ENCODE results near the gene TOMM6.

The TOMM6 gene

GRCh38 chr6:41787219-41787917, at the start of gene TOMM6:
Gene TOMM6, plus strand, starts transcription at chr6:41787694. Its CDS starts 4 bp downstream, at chr6:41787698.
- DNase-seq (ENCODE audit: low read depth, low spot score), result peak; percentile 91

DNA sequence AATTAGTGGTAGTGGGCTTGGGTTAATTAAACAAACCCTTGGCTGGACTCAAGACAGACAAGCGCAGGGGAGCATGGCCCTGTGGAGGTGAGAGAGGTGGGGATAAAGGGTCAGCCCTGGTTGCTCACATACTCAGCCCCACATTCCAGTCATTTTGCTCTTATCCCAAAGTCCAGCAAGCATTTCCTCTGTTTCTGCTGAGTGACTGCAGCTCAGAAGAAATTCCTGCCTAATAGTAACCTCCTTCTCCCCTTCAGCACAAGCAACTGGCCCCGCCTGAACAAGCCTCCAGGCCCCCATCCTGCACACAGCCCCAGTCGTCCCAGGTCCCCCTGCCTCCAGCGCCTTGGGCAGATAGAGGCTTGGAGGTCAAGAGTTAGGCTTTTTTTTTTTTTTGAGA, 48.5 kb upstream of the TOMM6 start:
- DNase-seq (ENCODE audit: low read depth, low spot score), result no peak

- DNase-seq (ENCODE audit: low read depth, low spot score), result no peak
These were observed 46.9 kb upstream of the TOMM6 start for GRCh38 chr6:41740366-41741162.

DNA sequence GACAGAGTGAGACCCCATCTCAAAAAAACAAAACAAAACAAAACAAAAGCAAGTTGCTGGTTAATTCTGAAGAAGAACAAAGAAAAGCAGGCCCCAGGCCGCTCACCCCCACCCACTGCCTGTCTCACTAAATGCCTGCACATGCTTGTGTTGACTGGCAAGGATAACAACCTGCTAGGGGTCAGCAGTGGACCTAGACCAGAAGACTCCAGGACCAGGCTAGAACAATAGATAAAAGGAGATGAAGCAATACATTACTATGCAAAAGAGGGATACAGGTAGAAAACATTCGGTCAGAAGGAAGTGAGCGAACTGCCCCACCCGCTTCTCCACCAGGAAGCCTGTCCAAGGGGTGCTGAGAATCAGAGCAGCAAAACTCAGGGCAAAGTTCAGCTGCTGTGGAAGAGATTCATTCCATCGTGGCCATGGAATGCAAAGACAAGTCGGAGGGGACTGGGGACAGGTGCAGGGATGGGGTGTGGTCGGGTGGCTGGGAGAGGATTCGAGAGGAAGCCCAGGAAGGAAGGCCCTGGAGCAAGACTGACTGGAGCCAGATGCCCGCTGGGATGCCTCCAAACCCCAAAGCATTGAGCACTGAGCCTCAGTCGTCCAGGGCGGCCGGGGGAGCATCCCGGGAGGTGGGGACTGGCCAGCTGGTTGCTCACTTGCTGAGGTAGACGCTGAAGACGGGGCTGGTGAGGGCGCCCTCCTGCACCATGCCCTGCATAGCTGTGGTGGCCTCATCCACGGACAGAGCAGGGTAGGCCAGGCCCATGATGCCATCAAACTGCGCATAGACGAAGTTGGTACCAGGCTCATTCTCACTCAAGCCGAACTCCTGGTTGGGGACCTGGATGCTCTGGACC, 45.6 kb upstream of the TOMM6 start:
- no peak for DNase-seq (ENCODE audit: low read depth, low spot score)

DNA sequence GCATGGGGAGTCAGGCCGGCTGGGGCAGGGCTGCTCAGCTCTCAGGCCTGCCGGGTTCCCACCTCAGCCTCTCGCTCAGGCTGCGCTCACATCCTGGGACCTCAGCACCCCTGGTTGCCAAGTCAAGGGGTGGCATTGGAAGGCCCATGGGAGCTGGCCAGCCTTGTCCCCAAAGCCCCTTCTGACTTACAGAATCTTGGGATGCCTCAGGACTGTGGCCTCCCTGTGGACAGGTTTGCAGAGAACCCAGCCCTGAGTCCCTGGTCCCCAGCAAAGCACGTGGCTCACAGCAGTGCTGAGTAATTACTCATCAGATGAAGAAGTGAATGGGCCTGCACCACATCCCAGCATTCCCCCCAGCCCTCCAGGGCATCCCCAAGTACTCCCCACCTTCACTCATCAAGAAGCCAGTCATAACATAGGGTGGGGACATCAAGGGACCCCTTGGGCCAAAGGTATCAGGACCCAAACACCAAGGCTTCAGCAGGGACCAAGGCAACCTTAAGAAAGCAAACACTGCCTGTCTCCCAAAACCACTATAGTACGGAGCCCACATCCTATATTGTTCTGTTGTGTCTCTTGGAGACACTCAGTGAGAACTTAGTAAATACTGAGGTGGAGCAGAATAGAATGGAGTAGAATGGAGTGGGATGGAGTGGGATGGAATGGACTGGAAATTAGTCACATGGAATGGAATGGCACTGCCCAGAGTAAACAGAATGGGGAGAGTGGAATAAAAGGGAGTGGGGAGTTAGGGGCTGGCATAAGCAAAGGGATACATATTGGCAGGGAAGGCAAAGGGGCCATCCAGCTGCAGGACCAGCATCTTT, 43.9 kb upstream of the TOMM6 start:
- no peak for DNase-seq (ENCODE audit: low read depth, low spot score)

- DNase-seq (ENCODE audit: low read depth, low spot score), result no peak
These were observed 43.2 kb upstream of the TOMM6 start for GRCh38 chr6:41744236-41744787.

DNA sequence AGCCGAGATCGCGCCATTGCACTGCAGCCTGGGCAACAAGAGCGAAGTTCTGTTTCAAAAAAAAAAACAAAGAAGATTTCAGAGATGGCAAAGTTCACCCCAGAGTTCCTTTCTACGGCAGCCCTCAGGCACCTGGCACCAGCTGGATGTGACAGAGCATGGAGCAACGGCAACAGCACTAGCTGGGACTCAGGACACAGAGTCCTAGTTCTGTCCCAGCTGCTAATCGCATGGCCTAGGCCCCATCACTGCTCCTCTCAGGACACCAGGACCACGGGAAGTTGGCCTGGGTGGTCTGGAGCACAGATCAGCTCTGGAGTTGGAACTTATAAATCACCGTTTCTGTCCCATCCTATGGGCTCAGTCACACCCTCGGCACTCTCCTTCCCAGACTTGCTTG, 41.4 kb upstream of the TOMM6 start:
- no peak for DNase-seq (ENCODE audit: low read depth, low spot score)

GRCh38 chr6:41747256-41748101, 40.0 kb upstream of the TOMM6 start, which contains the start of gene PGC:
Gene PGC, minus strand, starts transcription at chr6:41747397. Its CDS starts 63 bp downstream, at chr6:41747334.
- DNase-seq (ENCODE audit: low read depth, low spot score), result no peak

DNA sequence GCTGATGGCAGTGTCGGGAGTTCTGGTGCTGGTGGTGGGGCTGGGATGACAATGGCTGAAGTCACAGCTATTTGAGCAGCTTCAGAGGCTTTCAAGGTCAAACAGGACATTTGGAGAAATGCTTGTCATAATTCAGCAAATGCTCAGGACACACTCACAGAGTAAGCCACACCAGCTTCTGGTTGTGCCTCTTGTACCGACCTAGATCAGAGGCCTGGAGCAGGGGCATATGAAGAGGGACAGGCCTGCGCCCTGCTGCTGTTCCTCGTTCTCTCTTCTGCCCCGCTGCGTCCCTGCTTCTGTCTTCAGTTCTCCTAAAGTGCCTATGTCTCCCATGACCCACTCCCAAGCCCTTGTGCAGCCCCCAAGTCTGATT, 39.4 kb upstream of the TOMM6 start:
- DNase-seq (ENCODE audit: low read depth, low spot score), result no peak

DNA sequence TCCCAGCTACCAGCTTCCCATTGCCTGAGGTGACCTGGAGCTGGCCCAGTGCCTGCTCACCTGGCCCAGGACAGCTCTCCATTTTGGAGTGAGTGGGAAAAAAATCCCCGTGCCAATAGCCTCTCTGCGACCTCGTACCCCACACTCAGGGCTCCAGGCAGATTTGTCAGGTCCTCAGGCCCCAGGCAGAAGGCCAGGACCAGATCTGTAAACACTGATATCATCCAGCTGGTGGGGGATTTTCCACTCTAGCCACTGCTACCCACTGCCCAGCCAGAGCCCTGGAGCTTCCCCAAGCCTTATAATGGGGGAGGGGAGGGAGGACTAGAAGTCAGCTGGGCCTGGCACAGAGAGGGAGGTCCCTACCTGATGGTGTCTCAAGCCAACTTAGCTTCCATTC, 39.0 kb upstream of the TOMM6 start:
- no peak for DNase-seq (ENCODE audit: low read depth, low spot score)

- DNase-seq (ENCODE audit: low read depth, low spot score), result no peak
These were observed 37.1 kb upstream of the TOMM6 start for GRCh38 chr6:41750374-41750773.

- DNase-seq (ENCODE audit: low read depth, low spot score), result no peak
These were observed 31.6 kb upstream of the TOMM6 start for GRCh38 chr6:41755895-41756294.

DNA sequence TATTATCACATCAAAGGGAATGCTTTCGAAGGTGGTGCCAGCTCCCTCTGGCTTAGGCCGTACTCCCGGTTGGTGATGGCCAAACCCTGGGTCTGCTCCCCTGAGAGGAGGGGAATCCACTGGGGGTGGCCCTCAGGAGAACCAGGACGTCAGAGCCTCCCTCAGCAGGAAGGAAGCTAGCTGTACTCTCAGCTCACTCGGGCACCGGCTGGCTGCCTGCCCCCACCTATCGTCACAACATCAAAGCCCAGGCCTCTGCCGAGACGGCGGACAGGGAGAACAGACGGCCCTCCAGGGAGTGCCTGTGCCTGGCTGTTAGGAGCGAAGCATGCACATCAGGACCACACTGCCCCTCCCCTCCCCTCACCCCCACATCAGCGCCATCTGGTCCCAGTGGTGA, 31.1 kb upstream of the TOMM6 start:
- no peak for DNase-seq (ENCODE audit: low read depth, low spot score)

DNA sequence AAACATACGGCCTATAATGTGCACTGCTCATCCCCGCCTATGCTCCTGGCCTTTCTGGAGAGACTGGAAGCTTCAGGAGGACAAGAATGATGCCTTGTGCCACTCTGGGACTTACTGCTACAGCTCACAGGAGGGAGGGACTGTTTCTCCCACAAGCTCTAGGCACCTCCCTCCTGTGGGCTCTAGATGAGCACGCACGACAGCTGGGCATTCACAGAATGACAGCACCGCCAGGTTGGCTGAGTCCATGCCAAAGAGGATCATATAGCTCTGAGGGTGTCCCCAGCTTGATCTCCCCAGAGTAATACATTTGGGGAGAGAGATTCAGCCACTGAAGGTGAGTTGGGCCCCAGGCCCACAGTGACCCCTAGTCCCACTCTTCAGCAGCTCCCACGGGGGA, 30.2 kb upstream of the TOMM6 start:
- DNase-seq (ENCODE audit: low read depth, low spot score), result no peak

DNA sequence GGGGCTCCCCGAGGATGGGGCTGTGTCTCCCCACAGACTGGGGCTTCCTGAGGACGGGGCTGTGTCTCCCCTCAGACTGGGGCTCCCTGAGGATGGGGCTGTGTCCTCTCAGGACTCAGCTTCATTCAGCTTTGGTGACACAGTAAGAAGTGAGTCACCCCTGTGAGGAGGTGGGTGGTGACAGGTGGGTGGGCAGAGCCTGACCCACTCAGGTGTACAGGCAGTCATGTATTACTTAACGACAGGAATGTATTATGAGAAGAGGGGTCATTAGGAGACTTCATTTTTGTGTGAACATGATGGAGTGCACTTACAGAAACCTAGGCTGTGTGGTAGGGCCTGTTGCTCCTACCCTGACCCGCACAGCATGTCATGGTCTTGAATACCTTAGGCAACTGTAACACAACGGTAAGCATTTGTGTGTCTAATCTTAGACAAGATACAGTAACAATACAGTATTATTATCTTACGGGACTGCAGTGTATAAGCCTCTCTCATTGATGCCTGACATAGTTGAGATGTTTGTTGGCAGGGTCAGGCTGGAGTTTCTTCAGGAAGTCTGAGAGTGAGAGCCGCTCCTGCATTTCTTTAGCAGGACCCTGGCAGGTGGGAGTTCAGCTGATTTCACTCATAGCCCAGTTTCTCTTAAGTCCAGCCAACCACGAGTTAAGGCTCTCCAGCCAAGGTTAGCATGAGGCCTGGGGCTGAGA, 29.4 kb upstream of the TOMM6 start:
- no peak for DNase-seq (ENCODE audit: low read depth, low spot score)

DNA sequence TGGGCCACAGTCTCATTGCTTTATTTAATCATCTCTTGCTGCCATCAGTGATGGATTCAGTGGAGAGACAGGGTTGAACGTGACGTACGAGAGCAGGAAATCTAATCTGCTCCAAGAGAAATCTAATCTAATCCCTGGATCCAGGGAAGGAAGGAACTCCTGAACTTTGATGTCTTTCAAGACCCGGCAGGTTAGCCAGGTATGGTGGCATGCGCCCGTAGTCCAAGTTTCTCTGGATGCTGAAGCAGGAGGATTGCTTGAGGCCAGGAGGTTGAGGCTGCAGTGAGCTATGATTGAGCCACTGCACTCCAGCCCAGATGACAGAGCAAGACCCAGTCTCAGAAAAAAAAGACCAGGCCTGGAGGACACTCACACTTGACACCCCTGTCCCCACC, 28.9 kb upstream of the TOMM6 start:
- no peak for DNase-seq (ENCODE audit: low read depth, low spot score)

GRCh38 chr6:41759106-41759904, 28.2 kb upstream of the TOMM6 start:
- DNase-seq (ENCODE audit: low read depth, low spot score), result no peak

DNA sequence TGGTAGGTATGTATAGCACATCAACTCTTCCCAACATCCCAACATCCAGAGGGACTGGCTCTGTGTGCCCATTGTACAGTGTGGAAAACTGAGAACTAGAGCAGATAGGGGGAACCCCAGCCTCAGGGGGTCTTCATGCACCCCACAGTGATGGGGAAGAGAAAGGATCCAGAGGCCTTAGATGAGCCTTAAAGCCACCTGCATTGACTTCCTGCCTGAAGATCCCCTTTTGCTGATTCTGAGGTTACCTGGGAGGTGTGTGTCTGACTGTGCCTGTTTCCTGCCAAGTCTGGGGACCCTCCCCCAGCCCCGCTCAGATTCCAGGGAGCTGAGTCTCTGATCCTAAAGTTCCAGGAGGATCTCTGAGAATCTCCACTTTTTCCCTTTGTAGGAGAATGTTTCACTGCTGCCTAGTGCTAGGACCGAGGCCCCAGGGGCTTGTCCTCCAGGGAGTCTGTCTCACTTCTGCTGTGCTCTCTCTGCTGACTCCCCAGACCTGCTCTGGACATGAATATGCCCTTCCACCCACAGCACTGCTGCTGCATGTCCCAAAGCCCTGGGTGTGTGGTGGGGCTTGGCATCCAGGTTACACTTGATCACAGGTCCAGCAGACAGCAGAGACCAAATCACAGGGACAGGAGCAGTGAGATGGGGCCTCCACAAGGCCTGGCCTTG, 27.5 kb upstream of the TOMM6 start:
- DNase-seq (ENCODE audit: low read depth, low spot score), result no peak
